Loucy (cell line): ENCODE data around the gene PCDHGB4.

Experiments used
- CTCF ChIP-seq: fragments of 200-600 bp; sonication (generic); conservative IDR thresholded peaks from 2 replicates; pipeline ENCODE4 v1.5.1; 2014; ENCODE audit warnings: mild to moderate bottlenecking, antibody characterized with exemption, low read length
- EZH2phosphoT487 ChIP-seq: fragments of 200-600 bp; IDR thresholded peaks from 2 replicates; pipeline ENCODE4 v1.6.1; 2018; ENCODE audit warnings: antibody characterized with exemption, mild to moderate bottlenecking, moderate library complexity, borderline replicate concordance

GRCh38 chr5:141384471-141385267, 2.8 kb upstream of the PCDHGB4 start:
- TF ChIP-seq CTCF: no peak
- TF ChIP-seq EZH2phosphoT487: no peak
